NCI-H2196 treated with DMSO at 0.1 percent for 48 hours (cell line): ENCODE results near the gene PLEKHA6.

Experiments
- DNase-seq: peaks from one replicate; lab custom pipeline; 2025; ENCODE audit not compliant: unreplicated experiment; lab: John Stamatoyannopoulos, UW

Gene PLEKHA6

GRCh38 chr1:204359474-204360255, at the start of gene PLEKHA6:
PLEKHA6 (minus strand) TSS chr1:204359929; CDS start chr1:204273727, 86,202 bp downstream.
- DNase-seq = no peak

- DNase-seq = no peak
Measured at GRCh38 chr1:204409123-204409522, 49.4 kb upstream of the PLEKHA6 start.

GRCh38 chr1:204408602-204409001, 48.9 kb upstream of the PLEKHA6 start:
- DNase-seq = no peak

- no peak for DNase-seq
Measured at GRCh38 chr1:204408074-204408507, 48.4 kb upstream of the PLEKHA6 start.

GRCh38 chr1:204407295-204407971, 47.7 kb upstream of the PLEKHA6 start:
- no peak for DNase-seq

- no peak for DNase-seq
Measured at GRCh38 chr1:204406621-204407020, 46.9 kb upstream of the PLEKHA6 start.

GRCh38 chr1:204405988-204406387, 46.3 kb upstream of the PLEKHA6 start:
- DNase-seq = no peak

- DNase-seq = no peak
Measured at GRCh38 chr1:204404629-204405028, 44.9 kb upstream of the PLEKHA6 start.

- DNase-seq = no peak
Measured at GRCh38 chr1:204402391-204402790, 42.7 kb upstream of the PLEKHA6 start.

GRCh38 chr1:204401730-204402129, 42.0 kb upstream of the PLEKHA6 start:
- no peak for DNase-seq

- DNase-seq = no peak
Measured at GRCh38 chr1:204400882-204401510, 41.3 kb upstream of the PLEKHA6 start.

- DNase-seq = peak; percentile 92
Measured at GRCh38 chr1:204398197-204399125, 38.7 kb upstream of the PLEKHA6 start.

- no peak for DNase-seq
Measured at GRCh38 chr1:204396015-204396583, 36.4 kb upstream of the PLEKHA6 start.

GRCh38 chr1:204391629-204392028, 31.9 kb upstream of the PLEKHA6 start:
- DNase-seq = no peak

- no peak for DNase-seq
Measured at GRCh38 chr1:204390751-204391466, 31.2 kb upstream of the PLEKHA6 start.

- no peak for DNase-seq
Measured at GRCh38 chr1:204385727-204386126, 26.0 kb upstream of the PLEKHA6 start.

GRCh38 chr1:204384636-204385352, 25.1 kb upstream of the PLEKHA6 start:
- no peak for DNase-seq

- DNase-seq = no peak
Measured at GRCh38 chr1:204383163-204383904, 23.6 kb upstream of the PLEKHA6 start.

GRCh38 chr1:204382714-204383083, 23.0 kb upstream of the PLEKHA6 start:
- DNase-seq = no peak
